HS-27A (cell line): ENCODE results near the gene PILRA.
"Not testable (repeated sequence)": the region's sequence is repeated elsewhere in the genome, so short reads cannot be mapped to it uniquely, and the experiment has no call there.

Experiments used
- DNase-seq: peaks from one replicate; pipeline ENCODE4 v3.0.0-alpha.2; 2012; ENCODE audit warnings: low read depth, missing footprints

The PILRA gene

GRCh38 chr7:100373261-100373831 is at the start of gene PILRA:
Gene PILRA, plus strand, starts transcription at chr7:100373487. Its CDS starts 170 bp downstream, at chr7:100373657.
- no peak for DNase-seq

- DNase-seq: not testable (repeated sequence)
These were observed 49.1 kb upstream of the PILRA start for GRCh38 chr7:100324194-100324593.

GRCh38 chr7:100325671-100326070 is 47.6 kb upstream of the PILRA start:
- DNase-seq: not testable (repeated sequence)

DNA sequence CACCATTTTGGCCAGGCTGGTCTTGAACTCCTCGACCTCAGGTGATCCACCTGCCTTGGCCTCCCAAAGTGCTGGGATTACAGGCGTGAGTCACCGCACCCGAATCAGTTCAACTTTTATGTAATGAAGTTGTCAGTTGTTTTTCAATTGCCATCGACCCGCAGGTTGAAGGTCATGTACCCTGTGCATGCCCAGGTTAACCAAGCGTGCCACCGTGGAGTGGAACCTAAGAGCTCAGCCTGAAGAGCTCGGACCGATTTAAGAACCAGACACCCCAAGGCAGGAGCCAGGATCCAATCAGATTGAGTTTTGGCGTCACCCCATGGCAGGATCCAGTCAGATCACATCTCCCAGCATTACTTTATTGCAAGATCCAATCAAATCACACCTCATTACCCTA is 46.4 kb upstream of the PILRA start:
- DNase-seq: not testable (repeated sequence)

- DNase-seq: peak; percentile 56
These were observed 37.5 kb upstream of the PILRA start for GRCh38 chr7:100335566-100336466.

DNA sequence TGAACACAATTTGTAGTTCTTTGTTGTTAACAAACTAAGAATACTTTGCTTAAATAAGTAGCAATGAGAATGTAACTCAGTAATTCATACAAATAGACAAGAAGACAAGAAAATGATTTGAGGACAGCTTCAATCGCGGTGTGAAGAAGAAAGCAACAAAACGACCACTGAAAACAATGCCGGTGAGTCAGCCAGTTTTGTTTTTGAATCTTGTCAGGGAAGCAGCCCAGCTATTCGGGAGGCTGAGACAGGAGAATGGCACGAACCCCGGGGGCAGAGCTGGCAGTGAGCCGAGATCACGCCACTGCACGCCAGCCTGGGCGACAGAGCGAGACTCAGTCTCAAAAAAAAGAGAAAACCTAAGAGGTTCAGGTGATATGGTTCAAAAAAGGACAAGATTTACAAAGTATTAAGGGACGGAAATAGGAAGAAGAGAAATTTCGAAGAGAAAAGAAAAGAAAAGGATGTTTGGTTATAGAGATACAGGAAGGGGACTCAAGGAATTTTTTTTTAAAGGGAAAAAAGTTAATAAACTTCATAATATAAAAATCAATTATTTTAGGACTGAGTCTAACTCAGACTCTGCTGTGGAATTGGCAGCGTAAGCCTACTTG is 35.1 kb upstream of the PILRA start:
- not testable (repeated sequence) for DNase-seq

DNA sequence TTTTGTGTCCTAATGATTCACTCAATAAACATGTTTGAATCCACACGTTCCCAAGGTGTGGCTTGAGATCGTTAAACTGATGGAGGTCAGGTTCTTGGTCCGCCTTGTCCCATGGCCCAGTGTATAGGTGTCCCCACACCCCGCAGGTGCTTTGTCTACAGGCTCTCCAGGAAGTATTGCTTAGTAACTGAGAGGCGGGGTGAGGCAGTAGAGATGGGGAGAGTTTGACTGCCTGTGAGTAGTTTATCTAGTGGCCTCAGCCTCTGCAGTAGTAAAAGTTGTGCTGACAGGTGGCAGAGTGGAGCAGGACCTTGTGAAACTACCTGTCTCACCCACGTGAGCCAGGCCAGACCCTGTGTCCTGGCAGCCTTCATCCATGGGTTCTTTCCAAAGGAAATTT is 32.0 kb upstream of the PILRA start:
- DNase-seq: not testable (repeated sequence)

GRCh38 chr7:100342765-100343164 is 30.5 kb upstream of the PILRA start:
- no peak for DNase-seq

GRCh38 chr7:100344124-100344559 is 29.1 kb upstream of the PILRA start:
- not testable (repeated sequence) for DNase-seq

GRCh38 chr7:100344560-100345287 is 28.6 kb upstream of the PILRA start:
- DNase-seq: not testable (repeated sequence)

DNA sequence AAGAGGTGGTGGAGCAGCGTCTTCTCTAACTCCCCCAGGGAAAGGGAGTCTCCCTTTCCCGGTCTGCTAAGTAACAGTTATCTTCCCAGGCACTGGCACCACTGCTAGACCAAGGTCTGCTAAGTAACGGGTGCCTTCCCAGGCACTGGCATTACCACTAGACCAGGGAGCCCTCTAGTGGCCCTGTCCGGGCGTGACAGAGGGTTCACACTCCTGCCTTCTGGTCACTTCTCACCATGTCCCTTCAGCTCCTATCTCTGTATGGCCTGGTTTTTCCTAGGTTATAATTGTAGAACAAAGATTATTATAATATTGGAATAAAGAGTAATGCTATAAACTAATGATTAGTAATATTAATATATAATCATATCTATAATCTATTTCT is 28.0 kb upstream of the PILRA start:
- DNase-seq: not testable (repeated sequence)

- no peak for DNase-seq
These were observed 26.4 kb upstream of the PILRA start for GRCh38 chr7:100346921-100347320.

GRCh38 chr7:100348805-100349204 is 24.5 kb upstream of the PILRA start:
- no peak for DNase-seq

DNA sequence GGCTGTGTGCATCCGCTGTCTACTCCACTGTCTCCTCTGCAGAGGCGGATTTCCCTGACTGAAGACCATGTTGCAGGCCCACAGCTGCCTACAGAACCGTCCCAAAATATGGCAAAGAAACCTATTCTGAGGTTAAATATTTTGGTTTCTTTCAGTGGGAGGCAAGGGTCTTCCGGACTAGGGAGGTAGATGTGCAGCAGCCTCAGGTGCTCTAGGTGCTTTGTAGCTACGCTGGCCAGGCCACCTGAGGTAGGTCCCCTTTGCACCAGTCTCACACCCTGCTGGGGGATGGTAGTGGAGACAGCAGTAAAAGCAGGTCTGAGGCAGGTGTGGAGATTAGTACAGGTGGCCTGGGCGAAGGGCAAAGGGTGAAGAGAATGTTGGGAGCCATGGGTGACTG is 23.5 kb upstream of the PILRA start:
- no peak for DNase-seq

GRCh38 chr7:100351657-100352058 is 21.6 kb upstream of the PILRA start:
- no peak for DNase-seq

- not testable (repeated sequence) for DNase-seq
These were observed 21.0 kb upstream of the PILRA start for GRCh38 chr7:100352230-100352781.

GRCh38 chr7:100352984-100353684 is 20.2 kb upstream of the PILRA start:
- no peak for DNase-seq

DNA sequence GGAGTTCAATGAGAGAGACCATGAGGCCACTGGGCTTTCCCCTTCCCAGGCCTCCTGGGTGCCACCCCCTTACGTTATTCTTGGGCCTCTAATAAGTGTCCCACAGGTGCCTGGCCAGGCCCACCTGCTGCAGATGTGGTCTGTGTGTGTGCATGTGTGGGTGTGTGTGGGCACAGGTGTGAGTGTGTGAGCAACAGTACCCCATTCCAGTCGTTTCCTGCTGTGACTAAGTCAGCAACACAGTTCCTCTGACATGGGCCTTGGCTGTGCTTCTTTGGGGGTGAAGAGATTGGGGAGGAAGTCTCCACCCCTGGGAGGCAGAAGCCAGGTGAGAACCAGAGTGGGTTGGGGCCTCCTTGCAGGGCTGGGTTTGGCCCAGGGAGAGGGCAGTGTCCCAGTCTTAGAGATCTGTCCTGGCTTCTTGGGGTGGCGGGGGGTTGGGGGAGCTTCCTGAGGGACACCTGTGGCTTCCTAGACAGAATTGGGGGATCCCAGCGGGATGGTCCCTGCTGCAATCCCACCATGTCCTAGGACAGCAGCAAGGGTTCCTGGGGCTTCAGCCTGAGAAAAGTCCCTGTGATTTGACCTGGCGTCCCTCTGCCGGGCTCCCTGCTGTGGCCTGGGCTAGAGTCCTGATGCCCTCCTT is 19.5 kb upstream of the PILRA start:
- no peak for DNase-seq

GRCh38 chr7:100356416-100357068 is 16.7 kb upstream of the PILRA start:
- DNase-seq: no peak

GRCh38 chr7:100357131-100357561 is 16.1 kb upstream of the PILRA start:
- no peak for DNase-seq
